HG02840 (cell line): ENCODE results near the gene KCNE5.
"Not testable (repeated sequence)": the region's sequence is repeated elsewhere in the genome, so short reads cannot be mapped to it uniquely, and the experiment has no call there.

Experiments
- ATAC-seq: cut with Tn5 transposase; IDR thresholded peaks from one replicate; pipeline ENCODE4 v1.9.1; 2021; ENCODE audit warnings: mild to moderate bottlenecking, moderate library complexity, moderate number of reproducible peaks; ENCODE audit not compliant: unreplicated experiment, low FRiP score

The KCNE5 gene

GRCh38 chrX:109619771-109620170, 5.2 kb downstream of the KCNE5 start:
- ATAC-seq, result no peak

- ATAC-seq, result no peak
These were observed 10.0 kb downstream of the KCNE5 start for GRCh38 chrX:109614951-109615350.

DNA sequence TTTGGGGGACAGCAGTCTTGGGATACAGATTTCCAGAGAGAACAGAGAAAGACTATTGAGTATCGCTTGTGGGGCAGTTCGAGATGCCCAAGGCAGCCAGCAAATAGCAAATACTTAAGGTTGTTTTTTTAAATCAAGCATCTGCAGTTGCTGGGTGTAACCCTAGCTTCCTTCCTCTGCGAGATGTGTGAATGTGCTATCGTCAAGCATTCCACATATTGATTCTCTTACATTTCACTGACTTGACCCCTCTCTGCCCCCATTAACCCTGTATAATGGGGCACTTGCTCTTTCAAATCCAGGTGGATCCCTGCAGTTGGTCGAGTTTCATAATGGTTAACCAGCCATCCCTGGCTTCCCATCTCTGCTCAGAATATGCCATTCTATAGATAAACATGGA, 23.5 kb downstream of the KCNE5 start:
- ATAC-seq, result no peak

- ATAC-seq, result no peak
These were observed 24.7 kb downstream of the KCNE5 start for GRCh38 chrX:109600237-109600651.

DNA sequence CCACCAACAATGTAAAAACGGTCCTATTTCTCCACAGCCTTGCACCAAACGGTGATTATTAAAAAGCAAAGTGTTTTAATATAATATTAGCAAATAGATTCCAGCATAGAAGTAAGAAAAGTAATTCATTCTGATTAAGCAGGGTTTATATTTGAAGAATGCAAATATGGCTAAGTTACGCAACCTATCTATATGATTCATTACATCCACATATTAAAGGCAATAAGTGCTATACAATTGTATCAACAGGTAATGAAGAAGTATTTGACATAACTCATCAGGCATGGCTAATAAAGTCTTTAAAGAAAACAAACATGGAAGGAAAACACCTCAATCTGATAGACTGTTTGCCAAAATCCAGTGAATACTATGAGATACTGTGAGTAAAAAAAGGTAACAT, 29.0 kb downstream of the KCNE5 start:
- no peak for ATAC-seq

DNA sequence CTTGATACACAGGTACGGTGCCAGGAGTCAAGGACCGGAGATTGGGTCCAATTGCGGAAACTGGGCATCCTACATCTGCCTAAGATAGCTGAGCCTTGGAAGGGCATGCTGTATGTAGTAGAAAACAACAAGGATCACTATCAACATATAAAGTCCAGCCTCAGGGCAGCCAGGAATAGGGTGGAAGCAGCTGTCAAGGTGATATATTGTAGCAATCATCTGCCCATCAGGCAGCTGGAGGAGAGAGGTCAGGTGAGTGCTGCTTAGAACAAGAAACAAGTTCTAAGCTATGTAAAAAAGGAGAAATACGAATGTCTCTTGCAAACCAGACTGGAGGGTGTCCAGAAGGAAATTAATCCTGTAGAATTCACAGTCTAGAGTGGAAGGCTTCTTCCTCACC, 34.8 kb downstream of the KCNE5 start:
- ATAC-seq, result no peak

GRCh38 chrX:109585488-109585887, 39.5 kb downstream of the KCNE5 start:
- ATAC-seq, result no peak

- no peak for ATAC-seq
These were observed 46.1 kb downstream of the KCNE5 start for GRCh38 chrX:109578916-109579315.

- ATAC-seq, result no peak
These were observed 47.9 kb downstream of the KCNE5 start for GRCh38 chrX:109577055-109577454.

DNA sequence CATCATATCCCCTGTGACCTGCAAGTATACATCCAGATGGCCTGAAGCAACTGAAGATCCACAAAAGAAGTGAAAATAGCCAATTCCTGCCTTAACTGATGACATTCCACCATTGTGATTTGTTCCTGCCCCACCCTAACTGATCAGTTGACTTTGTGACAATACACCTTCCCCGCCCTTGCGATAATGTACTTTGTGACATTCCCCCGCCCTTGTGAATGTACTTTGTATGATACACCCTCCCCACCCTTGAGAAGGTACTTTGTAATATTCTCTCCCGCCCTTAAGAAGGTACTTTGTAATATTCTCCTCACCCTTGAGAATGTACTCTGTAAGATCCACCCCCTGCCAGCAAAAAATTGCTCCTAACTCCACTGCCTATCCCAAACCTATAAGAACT, 48.9 kb downstream of the KCNE5 start:
- ATAC-seq, result not testable (repeated sequence)
